Nephron (organoid): ENCODE measurements around the gene GREM2.
A peak's percentile ranks its signal among the peaks of the same experiment; 100 is the strongest.

ENCODE experiments used
- H3K27ac Mint-ChIP-seq, 3 experiments: 2 replicates each; pipeline ENCODE4 v1.8.0; 2020; ENCODE audit warnings: mixed read lengths in 3 of 3, mild to moderate bottlenecking in 2 of 3, moderate library complexity in 1 of 3
- H3K27me3 Mint-ChIP-seq: 2 replicates; pipeline ENCODE4 v1.8.0; 2021; ENCODE audit warnings: low read depth, mild to moderate bottlenecking, moderate library complexity, mixed read lengths
- H3K36me3 Mint-ChIP-seq: 2 replicates; pipeline ENCODE4 v1.8.0; 2020; ENCODE audit warnings: low read depth, mixed read lengths
- H3K4me1 Mint-ChIP-seq: 2 replicates; pipeline ENCODE4 v1.8.0; 2020; ENCODE audit warnings: mixed read lengths
- H3K4me3 Mint-ChIP-seq, 3 experiments: 2 replicates each; pipeline ENCODE4 v1.8.0; 2020; ENCODE audit warnings: mild to moderate bottlenecking in 3 of 3, mixed read lengths in 3 of 3, moderate library complexity in 2 of 3
- H3K9me3 Mint-ChIP-seq: 2 replicates; pipeline ENCODE4 v1.8.0; 2020; ENCODE audit warnings: mixed read lengths
- TF ChIP-seq, protein P1 (sequence below), 3 experiments: fragments of 200-600 bp; sonication (generic); IDR thresholded peaks; one replicate each; pipeline ENCODE4 v1.5.0; 2021; ENCODE audit warnings: antibody characterized with exemption in 3 of 3; ENCODE audit not compliant: unreplicated experiment in 3 of 3

GREM2 gene

DNA sequence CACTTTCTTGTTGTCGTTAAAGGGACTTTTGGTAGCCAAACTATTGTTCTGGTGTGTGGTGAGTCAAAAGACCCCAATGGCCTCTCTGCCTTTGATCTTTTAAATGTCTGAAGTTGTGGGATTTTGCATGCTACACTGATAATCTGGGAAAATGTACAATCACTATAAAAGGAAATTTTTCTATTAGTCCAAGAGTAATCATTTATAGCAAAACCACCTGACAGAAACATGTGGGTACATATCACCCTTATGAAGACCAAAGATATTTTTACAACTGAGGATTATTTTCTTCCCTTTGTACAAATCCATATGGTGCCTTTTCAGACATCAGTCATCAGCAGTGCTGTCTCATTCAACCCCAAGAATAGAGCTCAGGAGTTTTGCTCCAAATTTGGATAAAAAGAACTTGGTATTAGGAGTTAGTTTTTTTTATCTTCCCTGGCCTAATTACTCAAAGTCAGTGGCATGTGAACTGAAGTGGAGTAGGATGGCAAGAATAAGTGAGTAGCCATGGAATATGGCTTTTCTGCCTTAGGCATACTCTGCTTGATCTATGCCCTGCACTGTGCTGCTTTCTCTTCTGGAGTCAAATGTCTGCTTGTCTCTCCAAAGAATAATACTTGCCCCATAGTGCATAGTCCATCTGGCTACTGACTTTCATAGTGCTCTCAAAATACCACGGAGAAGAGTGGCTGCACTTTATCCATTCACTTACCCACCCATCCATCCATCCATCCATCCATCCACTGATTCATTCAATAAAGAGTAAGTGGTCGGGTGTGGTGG is 13.5 kb downstream of the GREM2 start:
- H3K4me3 Mint-ChIP-seq = no peak overlapping the region
- no peaks in the 10 kb centered on the region for H3K36me3 Mint-ChIP-seq
- peaks cover 14% of the 10 kb centered on the region for H3K4me1 Mint-ChIP-seq
- H3K27ac Mint-ChIP-seq = peak overlapping the region in 1 of 3 experiments; percentile 34
- TF ChIP-seq, protein P1, sequence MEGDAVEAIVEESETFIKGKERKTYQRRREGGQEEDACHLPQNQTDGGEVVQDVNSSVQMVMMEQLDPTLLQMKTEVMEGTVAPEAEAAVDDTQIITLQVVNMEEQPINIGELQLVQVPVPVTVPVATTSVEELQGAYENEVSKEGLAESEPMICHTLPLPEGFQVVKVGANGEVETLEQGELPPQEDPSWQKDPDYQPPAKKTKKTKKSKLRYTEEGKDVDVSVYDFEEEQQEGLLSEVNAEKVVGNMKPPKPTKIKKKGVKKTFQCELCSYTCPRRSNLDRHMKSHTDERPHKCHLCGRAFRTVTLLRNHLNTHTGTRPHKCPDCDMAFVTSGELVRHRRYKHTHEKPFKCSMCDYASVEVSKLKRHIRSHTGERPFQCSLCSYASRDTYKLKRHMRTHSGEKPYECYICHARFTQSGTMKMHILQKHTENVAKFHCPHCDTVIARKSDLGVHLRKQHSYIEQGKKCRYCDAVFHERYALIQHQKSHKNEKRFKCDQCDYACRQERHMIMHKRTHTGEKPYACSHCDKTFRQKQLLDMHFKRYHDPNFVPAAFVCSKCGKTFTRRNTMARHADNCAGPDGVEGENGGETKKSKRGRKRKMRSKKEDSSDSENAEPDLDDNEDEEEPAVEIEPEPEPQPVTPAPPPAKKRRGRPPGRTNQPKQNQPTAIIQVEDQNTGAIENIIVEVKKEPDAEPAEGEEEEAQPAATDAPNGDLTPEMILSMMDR (IDR thresholded peaks at IDR 0.05; ENCODE audit: unreplicated experiment in 3 of 3) = no peak
- no peaks in the 10 kb centered on the region for H3K27me3 Mint-ChIP-seq
- no peaks in the 10 kb centered on the region for H3K9me3 Mint-ChIP-seq

DNA sequence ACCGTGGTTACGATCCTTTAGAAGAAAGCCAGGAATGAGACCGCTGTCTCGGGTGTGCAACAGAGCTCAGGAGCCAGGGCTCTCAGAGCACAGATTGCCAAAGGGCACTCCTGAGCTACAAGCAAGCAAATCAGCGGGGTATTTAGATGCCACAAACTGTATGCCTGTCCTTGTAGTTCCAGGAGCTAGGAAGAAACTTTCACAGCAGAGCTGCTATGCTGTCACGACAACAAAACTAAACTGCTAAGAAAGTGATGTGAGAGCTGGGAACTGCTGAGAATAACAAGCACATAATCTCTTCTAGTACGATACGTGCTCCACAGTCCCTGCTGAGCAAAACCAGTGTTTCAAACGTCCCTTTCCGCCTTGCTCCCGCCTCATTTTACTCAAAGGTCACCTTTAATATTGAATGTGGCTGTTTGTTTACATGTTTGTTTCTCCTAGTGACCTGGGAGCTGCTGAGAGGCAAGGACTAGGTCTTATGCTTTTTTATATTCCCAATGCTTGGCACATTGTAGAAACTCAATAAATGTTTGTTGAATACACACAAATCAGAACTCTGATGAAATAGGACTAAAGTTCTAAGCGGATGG is 14.7 kb downstream of the GREM2 start:
- TF ChIP-seq, protein P1 (IDR thresholded peaks at IDR 0.05; ENCODE audit: unreplicated experiment in 3 of 3) = no peak
- no peaks in the 10 kb centered on the region for H3K9me3 Mint-ChIP-seq
- no peaks in the 10 kb centered on the region for H3K27me3 Mint-ChIP-seq
- no peak overlapping the region for H3K4me3 Mint-ChIP-seq
- H3K36me3 Mint-ChIP-seq = no peaks in the 10 kb centered on the region
- H3K27ac Mint-ChIP-seq = peak overlapping the region; percentile 22 to 55 (median 34)
- H3K4me1 Mint-ChIP-seq = peaks cover 14% of the 10 kb centered on the region

DNA sequence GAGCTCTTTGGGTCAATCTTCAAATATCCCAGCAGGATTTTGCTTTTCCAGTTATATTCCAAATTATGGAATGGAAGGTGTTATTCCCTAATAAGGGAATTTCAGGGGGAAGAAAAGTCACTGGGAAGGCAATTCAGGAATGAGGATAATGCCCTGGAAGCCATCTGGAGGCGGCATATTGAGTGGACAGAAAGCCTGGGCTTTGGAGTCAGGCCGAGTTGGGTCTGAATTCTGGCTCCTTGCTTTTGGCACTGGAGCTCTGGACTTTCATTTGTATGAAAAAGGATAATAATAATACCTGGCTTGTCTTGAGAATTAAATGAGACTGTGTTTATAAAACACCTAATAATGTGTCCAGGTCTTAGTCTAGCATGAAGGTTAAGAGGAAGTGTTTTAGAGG is 16.5 kb downstream of the GREM2 start:
- H3K36me3 Mint-ChIP-seq = no peaks in the 10 kb centered on the region
- no peaks in the 10 kb centered on the region for H3K27me3 Mint-ChIP-seq
- no peak overlapping the region for H3K27ac Mint-ChIP-seq
- no peaks in the 10 kb centered on the region for H3K9me3 Mint-ChIP-seq
- TF ChIP-seq, protein P1 (IDR thresholded peaks at IDR 0.05; ENCODE audit: unreplicated experiment in 3 of 3) = no peak
- H3K4me3 Mint-ChIP-seq = no peak overlapping the region
- H3K4me1 Mint-ChIP-seq = peaks cover 22% of the 10 kb centered on the region

DNA sequence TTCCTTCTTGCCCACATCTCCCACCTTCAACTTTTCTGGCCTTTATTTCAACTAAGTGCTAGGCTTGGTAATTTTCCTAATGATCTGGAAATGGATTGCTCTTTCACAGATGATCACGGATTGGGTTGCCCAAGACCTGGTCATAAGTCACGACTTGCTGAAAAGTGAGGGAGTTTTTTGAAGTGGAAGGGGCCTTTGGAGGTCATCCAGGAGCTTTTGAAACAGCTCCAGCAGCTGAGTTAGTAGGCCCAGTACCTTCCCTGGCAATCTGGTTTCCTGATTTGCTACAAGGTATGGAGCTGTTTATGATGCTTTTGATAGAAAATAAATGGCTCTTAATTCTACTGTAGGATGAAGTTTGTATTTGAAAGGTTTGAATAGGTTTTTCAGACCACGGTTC is 20.4 kb downstream of the GREM2 start:
- TF ChIP-seq, protein P1 (IDR thresholded peaks at IDR 0.05; ENCODE audit: unreplicated experiment in 3 of 3) = no peak
- Mint-ChIP-seq H3K4me1 (peaks cover 22% of the 10 kb centered on the region), H3K4me3 (no peak overlapping the region), H3K27me3 (no peaks in the 10 kb centered on the region), H3K36me3 (no peaks in the 10 kb centered on the region), H3K27ac (no peak overlapping the region), H3K9me3 (no peaks in the 10 kb centered on the region)

DNA sequence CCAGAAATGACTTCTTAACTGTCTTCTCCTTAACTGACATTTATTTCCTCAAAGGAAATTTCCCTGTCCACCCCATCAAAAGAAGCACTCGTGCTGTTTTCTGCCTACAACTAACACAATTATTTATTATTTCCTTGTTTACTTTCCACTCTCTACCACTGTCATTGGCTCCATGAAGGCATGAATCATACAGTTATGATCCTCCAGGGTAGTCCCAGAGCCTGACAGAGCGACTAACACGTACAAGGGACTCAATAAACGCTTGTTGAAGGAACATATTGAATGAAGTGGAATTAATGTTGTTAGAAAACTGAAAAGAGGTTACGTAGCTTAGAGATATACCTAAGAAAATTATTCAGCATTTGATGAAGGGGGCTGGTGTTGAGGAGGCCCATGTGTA is 20.9 kb downstream of the GREM2 start:
- no peaks in the 10 kb centered on the region for H3K9me3 Mint-ChIP-seq
- H3K4me3 Mint-ChIP-seq = no peak overlapping the region
- H3K27me3 Mint-ChIP-seq = no peaks in the 10 kb centered on the region
- no peak overlapping the region for H3K27ac Mint-ChIP-seq
- TF ChIP-seq, protein P1 (IDR thresholded peaks at IDR 0.05; ENCODE audit: unreplicated experiment in 3 of 3) = no peak
- H3K36me3 Mint-ChIP-seq = no peaks in the 10 kb centered on the region
- H3K4me1 Mint-ChIP-seq = peaks cover 27% of the 10 kb centered on the region
